Measurements from ENCODE around the gene B3GALT5. TPM values are rescaled to one million over a fixed set of nuclear protein-coding genes. Genes with fewer than 3 reads are reported as not detected.

Gene B3GALT5
- total RNA-seq, 1 donor from 2014 or later, result 2.5 TPM

- peaks cover 37% of the 10 kb centered on the region for H3K4me1 Mint-ChIP-seq (ENCODE audit: low read depth, unreplicated experiment)
- Histone ChIP-seq H3K4me1 (ENCODE audit: insufficient read depth, low read length) (peaks cover 19% of the 10 kb centered on the region), H3K9ac (ENCODE audit: low read length) (no peak overlapping the region), H3K27ac (ENCODE audit: low read depth, low read length) (no peak overlapping the region), H3K9me3 (ENCODE audit: insufficient read depth, low read depth, low read length) (peaks cover 5% of the 10 kb centered on the region), H2AFZ (ENCODE audit: low read depth, low read length) (no peak overlapping the region), H3K4me3 (ENCODE audit: insufficient read depth, low read depth, low read length) (no peak overlapping the region), H3K4me2 (ENCODE audit: low read length) (no peak overlapping the region), H3K36me3 (ENCODE audit: insufficient read depth, low read length) (no peaks in the 10 kb centered on the region), H4K20me1 (ENCODE audit: insufficient read depth, low read length) (no peaks in the 10 kb centered on the region), H3K79me2 (ENCODE audit: insufficient read depth, low read length) (no peaks in the 10 kb centered on the region), H3K27me3 (ENCODE audit: insufficient read depth, low read length) (no peaks in the 10 kb centered on the region)
- TF ChIP-seq CTCF (IDR thresholded peaks at IDR 0.05; ENCODE audit: insufficient read depth, low read depth, low read length) (no peak), EZH2 (IDR thresholded peaks at IDR 0.05; ENCODE audit: insufficient read depth, low read length) (no peak)
- H3K27me3 Mint-ChIP-seq (ENCODE audit: low read depth, unreplicated experiment), result no peaks in the 10 kb centered on the region
- H3K27ac Mint-ChIP-seq (ENCODE audit: unreplicated experiment), result no peak overlapping the region
- FAIRE-seq, result no peak
- H3K36me3 Mint-ChIP-seq (ENCODE audit: low read depth, unreplicated experiment), result peaks cover 6% of the 10 kb centered on the region
- no peak overlapping the region for H3K4me3 Mint-ChIP-seq (ENCODE audit: unreplicated experiment)
- DNase-seq (ENCODE audit: low read depth), result no peak
- H3K9me3 Mint-ChIP-seq (ENCODE audit: unreplicated experiment), result peaks cover 3% of the 10 kb centered on the region
These were observed 36.8 kb downstream of the B3GALT5 start for GRCh38 chr21:39649526-39649925.

- Mint-ChIP-seq H3K27ac (ENCODE audit: unreplicated experiment) (no peak overlapping the region), H3K27me3 (ENCODE audit: low read depth, unreplicated experiment) (no peaks in the 10 kb centered on the region), H3K4me1 (ENCODE audit: low read depth, unreplicated experiment) (peaks cover 32% of the 10 kb centered on the region), H3K36me3 (ENCODE audit: low read depth, unreplicated experiment) (peaks cover 6% of the 10 kb centered on the region), H3K4me3 (ENCODE audit: unreplicated experiment) (no peak overlapping the region), H3K9me3 (ENCODE audit: unreplicated experiment) (peaks cover 3% of the 10 kb centered on the region)
- TF ChIP-seq CTCF (IDR thresholded peaks at IDR 0.05; ENCODE audit: insufficient read depth, low read depth, low read length) (no peak), EZH2 (IDR thresholded peaks at IDR 0.05; ENCODE audit: insufficient read depth, low read length) (no peak)
- H3K4me1 ChIP-seq (ENCODE audit: insufficient read depth, low read length), result peaks cover 15% of the 10 kb centered on the region
- no peak overlapping the region for H3K4me2 ChIP-seq (ENCODE audit: low read length)
- FAIRE-seq, result no peak
- no peaks in the 10 kb centered on the region for H3K79me2 ChIP-seq (ENCODE audit: insufficient read depth, low read length)
- no peak overlapping the region for H2AFZ ChIP-seq (ENCODE audit: low read depth, low read length)
- DNase-seq (ENCODE audit: low read depth), result no peak
- H3K27me3 ChIP-seq (ENCODE audit: insufficient read depth, low read length), result no peaks in the 10 kb centered on the region
- H4K20me1 ChIP-seq (ENCODE audit: insufficient read depth, low read length), result no peaks in the 10 kb centered on the region
- no peak overlapping the region for H3K4me3 ChIP-seq (ENCODE audit: insufficient read depth, low read depth, low read length)
- no peak overlapping the region for H3K27ac ChIP-seq (ENCODE audit: low read depth, low read length)
- H3K9me3 ChIP-seq (ENCODE audit: insufficient read depth, low read depth, low read length), result peaks cover 5% of the 10 kb centered on the region
- no peaks in the 10 kb centered on the region for H3K36me3 ChIP-seq (ENCODE audit: insufficient read depth, low read length)
- no peak overlapping the region for H3K9ac ChIP-seq (ENCODE audit: low read length)
These were observed 37.6 kb downstream of the B3GALT5 start for GRCh38 chr21:39650306-39650705.

DNA sequence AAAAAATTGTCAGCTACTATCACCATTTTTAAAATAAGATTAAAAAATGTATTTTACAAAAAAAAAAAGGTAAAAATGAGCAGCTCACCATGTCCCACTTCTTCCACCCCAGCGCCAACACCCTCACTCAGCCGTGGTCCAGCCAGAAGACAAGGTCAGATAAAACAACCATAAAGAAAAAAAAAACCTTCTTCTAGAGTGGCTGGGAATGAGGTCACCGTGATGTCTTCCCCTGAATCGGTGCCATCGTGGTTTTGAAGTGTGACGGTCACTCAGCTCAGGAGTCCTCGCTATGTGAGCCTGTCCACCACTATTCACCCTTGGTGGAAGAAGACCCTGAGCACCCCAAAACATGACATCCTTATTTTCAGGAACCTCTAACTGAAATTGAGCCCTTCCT lies 38.1 kb downstream of the B3GALT5 start:
- FAIRE-seq (peak; percentile 17), DNase-seq (ENCODE audit: low read depth) (peak; percentile 37)
- Histone ChIP-seq H3K4me1 (ENCODE audit: insufficient read depth, low read length) (peaks cover 15% of the 10 kb centered on the region), H3K79me2 (ENCODE audit: insufficient read depth, low read length) (no peaks in the 10 kb centered on the region), H3K27ac (ENCODE audit: low read depth, low read length) (no peak overlapping the region), H3K9ac (ENCODE audit: low read length) (no peak overlapping the region), H3K36me3 (ENCODE audit: insufficient read depth, low read length) (no peaks in the 10 kb centered on the region), H3K9me3 (ENCODE audit: insufficient read depth, low read depth, low read length) (peaks cover 5% of the 10 kb centered on the region), H3K4me2 (ENCODE audit: low read length) (no peak overlapping the region), H4K20me1 (ENCODE audit: insufficient read depth, low read length) (no peaks in the 10 kb centered on the region), H3K27me3 (ENCODE audit: insufficient read depth, low read length) (no peaks in the 10 kb centered on the region), H3K4me3 (ENCODE audit: insufficient read depth, low read depth, low read length) (no peak overlapping the region), H2AFZ (ENCODE audit: low read depth, low read length) (no peak overlapping the region)
- no peaks in the 10 kb centered on the region for H3K27me3 Mint-ChIP-seq (ENCODE audit: low read depth, unreplicated experiment)
- TF ChIP-seq EZH2 (IDR thresholded peaks at IDR 0.05; ENCODE audit: insufficient read depth, low read length), result no peak
- no peak for TF ChIP-seq CTCF (IDR thresholded peaks at IDR 0.05; ENCODE audit: insufficient read depth, low read depth, low read length)
- H3K36me3 Mint-ChIP-seq (ENCODE audit: low read depth, unreplicated experiment), result peaks cover 6% of the 10 kb centered on the region
- H3K27ac Mint-ChIP-seq (ENCODE audit: unreplicated experiment), result peak overlapping the region; percentile 70
- no peak overlapping the region for H3K4me3 Mint-ChIP-seq (ENCODE audit: unreplicated experiment)
- H3K4me1 Mint-ChIP-seq (ENCODE audit: low read depth, unreplicated experiment), result peaks cover 32% of the 10 kb centered on the region
- peaks cover 3% of the 10 kb centered on the region for H3K9me3 Mint-ChIP-seq (ENCODE audit: unreplicated experiment)
